Endothelial cell (in vitro differentiated cells): Measurements from ENCODE around the gene GBA2. TPM values are rescaled to one million over a fixed set of nuclear protein-coding genes. Genes with fewer than 3 reads are reported as not detected.
A peak's percentile ranks its signal among the peaks of the same experiment; 100 is the strongest.

ENCODE experiments used
- DNase-seq: peaks from one replicate; pipeline ENCODE4 v3.0.0; 2021; ENCODE audit warnings: low spot score
- H3K27ac Mint-ChIP-seq: one replicate; pipeline ENCODE4 v1.8.0; 2021; ENCODE audit warnings: mixed read lengths, inconsistent platforms; ENCODE audit not compliant: unreplicated experiment
- H3K27me3 Mint-ChIP-seq: one replicate; pipeline ENCODE4 v1.8.0; 2021; ENCODE audit warnings: mild to moderate bottlenecking, moderate library complexity, mixed read lengths, inconsistent platforms; ENCODE audit not compliant: unreplicated experiment
- H3K36me3 Mint-ChIP-seq: one replicate; pipeline ENCODE4 v1.8.0; 2021; ENCODE audit warnings: mild to moderate bottlenecking, low read depth, mixed read lengths, inconsistent platforms; ENCODE audit not compliant: unreplicated experiment
- H3K4me1 Mint-ChIP-seq: one replicate; pipeline ENCODE4 v1.8.0; 2021; ENCODE audit warnings: mild to moderate bottlenecking, mixed read lengths, inconsistent platforms; ENCODE audit not compliant: unreplicated experiment
- H3K4me3 Mint-ChIP-seq: one replicate; pipeline ENCODE4 v1.8.0; 2021; ENCODE audit warnings: mild to moderate bottlenecking, mixed read lengths, inconsistent platforms; ENCODE audit not compliant: unreplicated experiment
- H3K9me3 Mint-ChIP-seq: one replicate; pipeline ENCODE4 v1.8.0; 2021; ENCODE audit warnings: mixed read lengths, inconsistent platforms; ENCODE audit not compliant: unreplicated experiment
- total RNA-seq: library from RNA; stranded (reverse); fragmentation: NEBNext Ultra II Directional; extraction: Animal tissue kit (Norgen Biotek cat#: 25700); gene quantifications from one replicate; pipeline ENCODE4 v1.2.1, GENCODE V29; 2021; ENCODE audit not compliant: unreplicated experiment
- TF ChIP-seq, protein P1 (sequence below): fragments of 200-600 bp; sonication (generic); IDR thresholded peaks from one replicate; pipeline ENCODE4 v1.5.0; 2021; ENCODE audit warnings: antibody characterized with exemption; ENCODE audit not compliant: unreplicated experiment

GBA2 gene
- total RNA-seq, 1 donor from 2014 or later = 200 TPM

DNA sequence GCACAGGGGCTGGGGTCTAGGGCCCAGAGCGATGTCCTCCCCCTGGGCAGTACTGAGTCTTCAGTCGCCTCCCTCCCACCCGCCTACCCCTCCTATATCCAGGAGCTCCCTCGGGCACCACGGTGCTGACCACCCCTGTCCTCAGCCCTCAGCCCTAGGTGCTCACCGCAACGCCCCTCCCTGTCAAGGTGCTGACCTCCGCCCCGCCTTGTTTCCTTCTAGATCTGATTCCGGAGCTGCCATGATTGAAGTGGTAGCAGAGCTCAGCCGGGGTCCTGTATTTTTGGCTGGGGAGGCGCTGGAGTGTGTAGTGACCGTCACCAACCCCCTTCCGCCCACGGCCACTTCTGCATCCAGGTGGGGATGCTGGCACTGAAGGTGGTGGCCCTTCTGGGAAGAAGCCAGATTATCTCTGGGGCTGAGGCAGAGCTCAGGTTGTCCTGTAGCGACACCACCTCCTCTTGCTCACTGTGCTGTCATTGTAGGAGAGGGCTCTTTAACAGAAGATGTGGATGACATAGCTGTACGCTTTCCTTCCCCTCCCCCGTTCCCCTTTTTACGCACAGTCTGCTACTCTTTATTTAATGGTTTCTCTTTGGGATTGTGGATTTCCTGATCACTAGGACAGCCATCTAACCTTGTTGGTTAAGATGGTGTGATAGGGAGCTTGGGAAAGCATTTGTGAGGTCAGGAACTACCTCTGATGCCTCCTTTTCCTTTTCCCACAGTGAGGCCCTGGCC, 657 bp upstream of the GBA2 start:
- peaks cover 10% of the 10 kb centered on the region for H3K27me3 Mint-ChIP-seq
- H3K4me3 Mint-ChIP-seq = peak overlapping the region; percentile 93
- TF ChIP-seq, protein P1, sequence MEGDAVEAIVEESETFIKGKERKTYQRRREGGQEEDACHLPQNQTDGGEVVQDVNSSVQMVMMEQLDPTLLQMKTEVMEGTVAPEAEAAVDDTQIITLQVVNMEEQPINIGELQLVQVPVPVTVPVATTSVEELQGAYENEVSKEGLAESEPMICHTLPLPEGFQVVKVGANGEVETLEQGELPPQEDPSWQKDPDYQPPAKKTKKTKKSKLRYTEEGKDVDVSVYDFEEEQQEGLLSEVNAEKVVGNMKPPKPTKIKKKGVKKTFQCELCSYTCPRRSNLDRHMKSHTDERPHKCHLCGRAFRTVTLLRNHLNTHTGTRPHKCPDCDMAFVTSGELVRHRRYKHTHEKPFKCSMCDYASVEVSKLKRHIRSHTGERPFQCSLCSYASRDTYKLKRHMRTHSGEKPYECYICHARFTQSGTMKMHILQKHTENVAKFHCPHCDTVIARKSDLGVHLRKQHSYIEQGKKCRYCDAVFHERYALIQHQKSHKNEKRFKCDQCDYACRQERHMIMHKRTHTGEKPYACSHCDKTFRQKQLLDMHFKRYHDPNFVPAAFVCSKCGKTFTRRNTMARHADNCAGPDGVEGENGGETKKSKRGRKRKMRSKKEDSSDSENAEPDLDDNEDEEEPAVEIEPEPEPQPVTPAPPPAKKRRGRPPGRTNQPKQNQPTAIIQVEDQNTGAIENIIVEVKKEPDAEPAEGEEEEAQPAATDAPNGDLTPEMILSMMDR = no peak
- peak; percentile 30 for DNase-seq
- peaks cover 47% of the 10 kb centered on the region for H3K36me3 Mint-ChIP-seq
- H3K4me1 Mint-ChIP-seq = peaks cover 72% of the 10 kb centered on the region
- H3K27ac Mint-ChIP-seq = peak overlapping the region; percentile 95
- H3K9me3 Mint-ChIP-seq = no peaks in the 10 kb centered on the region

DNA sequence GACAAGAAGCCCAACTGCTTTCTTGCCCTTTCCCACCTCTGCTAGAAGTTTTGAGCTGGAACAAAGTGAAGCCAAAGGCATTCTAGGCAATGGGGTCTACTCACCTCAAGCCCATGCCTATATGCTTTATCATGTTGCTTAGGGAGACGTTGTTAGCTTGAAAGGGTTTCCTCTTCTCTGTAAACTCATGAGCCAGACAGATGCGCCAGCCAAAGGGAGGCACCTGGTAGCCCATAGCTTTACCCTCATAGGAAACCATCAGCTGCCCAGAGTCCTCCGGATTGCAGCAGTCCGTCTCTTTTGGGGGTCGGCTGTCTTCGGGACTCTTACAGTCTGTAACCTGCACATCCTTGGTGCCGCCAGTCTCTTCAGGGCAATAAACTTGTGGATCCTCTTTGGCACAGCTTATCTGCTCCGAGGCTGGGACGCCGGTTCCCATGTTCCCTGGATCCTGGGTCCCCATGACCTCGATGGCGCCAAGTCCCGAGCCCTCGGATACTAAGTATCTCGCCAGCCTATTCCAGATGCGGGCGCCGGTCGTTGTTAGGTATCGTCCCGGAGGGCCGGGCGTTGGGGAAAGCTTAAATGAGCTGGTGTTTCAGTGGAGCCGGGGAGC, 678 bp downstream of the GBA2 start:
- TF ChIP-seq, protein P1 = no peak
- H3K9me3 Mint-ChIP-seq = no peaks in the 10 kb centered on the region
- DNase-seq = no peak
- peaks cover 49% of the 10 kb centered on the region for H3K36me3 Mint-ChIP-seq
- H3K27me3 Mint-ChIP-seq = peaks cover 3% of the 10 kb centered on the region
- H3K4me1 Mint-ChIP-seq = peaks cover 71% of the 10 kb centered on the region
- peak overlapping the region; percentile 84 for H3K27ac Mint-ChIP-seq
- peak overlapping the region; percentile 96 for H3K4me3 Mint-ChIP-seq

DNA sequence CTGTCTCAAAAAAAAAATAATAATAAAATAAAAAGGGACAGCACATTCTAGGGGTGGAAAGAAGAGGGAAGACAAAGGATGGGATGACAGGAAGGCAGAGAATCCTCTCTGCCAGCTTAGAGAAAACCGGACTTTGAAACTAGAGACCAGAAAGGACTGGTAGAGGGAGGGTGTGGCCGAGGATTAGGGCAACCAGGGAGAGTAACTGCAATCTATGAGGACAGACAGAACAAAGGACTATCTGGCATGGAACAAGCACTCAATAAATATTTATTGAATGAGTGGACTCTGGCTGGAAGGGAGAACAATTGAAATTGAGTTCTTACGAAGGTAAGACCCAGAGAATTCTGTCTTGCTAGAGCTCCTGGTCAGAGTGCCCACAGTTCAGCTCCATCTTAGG, 2.4 kb downstream of the GBA2 start:
- no peak for DNase-seq
- Mint-ChIP-seq H3K27me3 (peaks cover 4% of the 10 kb centered on the region), H3K4me3 (peak overlapping the region; percentile 96), H3K27ac (peak overlapping the region; percentile 48), H3K36me3 (peaks cover 51% of the 10 kb centered on the region), H3K9me3 (no peaks in the 10 kb centered on the region), H3K4me1 (peaks cover 65% of the 10 kb centered on the region)
- TF ChIP-seq, protein P1 = no peak

DNA sequence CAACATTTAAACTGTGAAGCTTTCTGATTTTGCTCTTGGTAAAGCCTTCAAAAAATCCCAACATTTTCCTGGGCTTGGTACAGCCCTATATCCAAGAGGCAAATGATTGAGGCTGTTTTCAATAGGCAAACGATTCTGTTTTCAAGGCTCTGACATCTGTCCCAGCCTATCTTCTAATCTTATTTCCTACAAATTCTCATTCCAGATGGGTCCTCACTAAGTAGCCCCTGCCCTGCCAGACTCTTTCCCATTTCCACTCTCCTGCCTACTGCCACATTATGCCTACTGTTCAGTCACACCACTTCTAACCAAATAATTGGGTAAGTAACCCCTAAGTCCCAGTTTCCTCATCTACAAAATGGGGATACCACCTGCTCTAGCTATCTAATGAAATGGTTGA, 3.5 kb downstream of the GBA2 start:
- Mint-ChIP-seq H3K36me3 (peaks cover 53% of the 10 kb centered on the region), H3K27me3 (peaks cover 6% of the 10 kb centered on the region), H3K9me3 (no peaks in the 10 kb centered on the region), H3K27ac (no peak overlapping the region), H3K4me3 (peak overlapping the region; percentile 96), H3K4me1 (peaks cover 55% of the 10 kb centered on the region)
- DNase-seq = no peak
- TF ChIP-seq, protein P1 = no peak
